GM21576 (cell line): ENCODE results near the gene EIF3C.
"Not testable (repeated sequence)": the region's sequence is repeated elsewhere in the genome, so short reads cannot be mapped to it uniquely, and the experiment has no call there.

ENCODE experiments used
- ATAC-seq: cut with Tn5 transposase; IDR thresholded peaks from one replicate; pipeline ENCODE4 v1.9.1; 2021; ENCODE audit warnings: mild to moderate bottlenecking, moderate library complexity; ENCODE audit not compliant: unreplicated experiment

The EIF3C gene, protein sequence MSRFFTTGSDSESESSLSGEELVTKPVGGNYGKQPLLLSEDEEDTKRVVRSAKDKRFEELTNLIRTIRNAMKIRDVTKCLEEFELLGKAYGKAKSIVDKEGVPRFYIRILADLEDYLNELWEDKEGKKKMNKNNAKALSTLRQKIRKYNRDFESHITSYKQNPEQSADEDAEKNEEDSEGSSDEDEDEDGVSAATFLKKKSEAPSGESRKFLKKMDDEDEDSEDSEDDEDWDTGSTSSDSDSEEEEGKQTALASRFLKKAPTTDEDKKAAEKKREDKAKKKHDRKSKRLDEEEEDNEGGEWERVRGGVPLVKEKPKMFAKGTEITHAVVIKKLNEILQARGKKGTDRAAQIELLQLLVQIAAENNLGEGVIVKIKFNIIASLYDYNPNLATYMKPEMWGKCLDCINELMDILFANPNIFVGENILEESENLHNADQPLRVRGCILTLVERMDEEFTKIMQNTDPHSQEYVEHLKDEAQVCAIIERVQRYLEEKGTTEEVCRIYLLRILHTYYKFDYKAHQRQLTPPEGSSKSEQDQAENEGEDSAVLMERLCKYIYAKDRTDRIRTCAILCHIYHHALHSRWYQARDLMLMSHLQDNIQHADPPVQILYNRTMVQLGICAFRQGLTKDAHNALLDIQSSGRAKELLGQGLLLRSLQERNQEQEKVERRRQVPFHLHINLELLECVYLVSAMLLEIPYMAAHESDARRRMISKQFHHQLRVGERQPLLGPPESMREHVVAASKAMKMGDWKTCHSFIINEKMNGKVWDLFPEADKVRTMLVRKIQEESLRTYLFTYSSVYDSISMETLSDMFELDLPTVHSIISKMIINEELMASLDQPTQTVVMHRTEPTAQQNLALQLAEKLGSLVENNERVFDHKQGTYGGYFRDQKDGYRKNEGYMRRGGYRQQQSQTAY

DNA sequence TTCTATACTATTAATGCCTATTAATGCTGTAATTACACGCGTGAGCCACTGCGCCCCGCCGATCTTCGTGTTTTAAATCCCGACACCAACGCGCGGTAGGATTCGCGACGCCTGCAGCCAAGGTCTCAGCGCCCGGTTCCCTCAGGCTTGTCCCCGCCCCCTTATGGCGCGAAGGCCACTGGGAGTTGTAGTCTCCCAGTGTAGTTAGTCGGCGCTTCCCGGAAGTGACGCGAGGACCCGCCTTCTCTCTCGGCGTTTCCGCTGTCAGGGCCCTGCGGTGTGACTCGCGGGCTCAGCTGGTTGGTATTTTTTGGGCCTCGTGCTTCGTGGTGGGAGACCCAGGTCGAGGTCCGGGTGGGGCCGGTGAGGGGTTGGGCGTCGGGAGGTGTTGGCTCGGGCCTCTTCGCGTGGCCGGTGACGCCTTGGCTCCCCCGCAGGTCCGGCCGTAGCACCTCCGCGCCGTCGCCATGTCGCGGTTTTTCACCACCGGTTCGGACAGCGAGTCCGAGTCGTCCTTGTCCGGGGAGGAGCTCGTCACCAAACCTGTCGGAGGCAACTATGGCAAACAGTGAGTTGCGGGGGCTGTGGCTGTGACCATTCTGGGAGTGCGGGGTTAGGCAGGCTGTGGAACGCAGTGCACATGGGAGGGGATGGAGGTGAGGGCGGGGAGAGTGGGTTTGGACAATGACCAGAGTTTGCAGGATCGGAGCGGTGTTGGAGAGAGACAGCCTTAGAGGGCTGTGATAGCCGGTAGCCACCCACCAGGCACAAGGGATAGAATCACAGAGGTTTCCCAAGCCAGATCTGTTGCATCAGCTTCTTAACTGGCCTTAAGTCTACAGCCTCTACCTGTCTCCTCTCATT lies at the start of gene EIF3C:
Gene EIF3C, plus strand, starts transcription at position 245 of the 864 bp plus-strand sequence. Its CDS starts 223 bp downstream, at position 468.
- ATAC-seq: peak; percentile 99

DNA sequence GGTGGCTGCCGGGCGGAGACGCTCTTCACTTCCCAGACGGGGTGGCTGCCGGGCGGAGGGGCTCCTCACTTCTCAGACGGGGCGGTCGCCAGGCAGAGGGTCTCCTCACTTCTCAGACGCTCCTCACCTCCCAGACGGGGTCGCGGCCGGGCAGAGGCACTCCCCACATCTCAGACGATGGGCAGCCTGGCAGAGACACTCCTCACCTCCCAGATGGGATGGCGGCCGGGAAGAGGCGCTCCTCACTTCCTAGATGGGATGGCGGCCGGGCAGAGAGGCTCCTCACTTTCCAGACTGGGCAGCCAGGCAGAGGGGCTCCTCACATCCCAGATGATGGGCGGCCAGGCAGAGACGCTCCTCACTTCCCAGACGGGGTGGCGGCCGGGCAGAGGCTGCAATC lies 45.0 kb upstream of the EIF3C start:
- not testable (repeated sequence) for ATAC-seq

DNA sequence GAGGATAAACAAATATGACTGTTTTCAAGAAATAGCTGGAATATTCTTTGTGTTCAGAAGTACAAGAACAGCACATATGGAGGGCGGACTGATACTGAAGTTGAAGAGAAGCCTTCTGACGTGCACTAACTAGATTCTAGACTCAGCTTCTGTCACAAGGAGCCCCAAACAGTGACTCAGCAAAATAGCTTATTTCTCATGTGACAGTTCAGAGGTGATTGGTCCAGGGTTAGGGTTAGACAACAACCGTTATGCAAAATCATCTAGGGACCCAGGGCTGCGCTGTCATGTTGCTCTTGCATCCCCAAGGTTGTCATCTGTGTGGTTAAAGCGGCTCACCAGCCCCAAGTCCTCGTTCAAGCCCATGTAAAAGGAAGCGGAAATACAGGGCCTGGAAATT lies 43.8 kb upstream of the EIF3C start:
- not testable (repeated sequence) for ATAC-seq

DNA sequence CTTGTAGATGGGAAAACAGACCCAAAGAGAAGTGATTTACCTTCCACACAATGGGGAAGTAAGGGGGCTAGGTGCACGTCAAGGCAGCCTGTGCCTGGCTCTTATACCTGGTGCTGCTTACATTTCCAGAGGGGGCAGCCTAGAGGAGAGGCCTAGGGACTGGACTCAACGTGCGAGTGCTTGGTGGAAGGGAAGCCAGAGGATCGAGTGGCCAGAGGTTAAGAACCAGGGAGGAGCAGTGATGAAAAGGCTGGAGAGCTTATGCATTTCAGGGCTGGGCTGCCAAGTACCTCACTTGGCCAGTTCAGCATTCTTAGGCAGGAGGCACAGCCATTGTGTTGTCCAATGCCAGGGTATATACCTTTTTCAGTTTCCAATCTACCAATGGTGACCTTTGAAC lies 43.1 kb upstream of the EIF3C start:
- ATAC-seq: not testable (repeated sequence)

DNA sequence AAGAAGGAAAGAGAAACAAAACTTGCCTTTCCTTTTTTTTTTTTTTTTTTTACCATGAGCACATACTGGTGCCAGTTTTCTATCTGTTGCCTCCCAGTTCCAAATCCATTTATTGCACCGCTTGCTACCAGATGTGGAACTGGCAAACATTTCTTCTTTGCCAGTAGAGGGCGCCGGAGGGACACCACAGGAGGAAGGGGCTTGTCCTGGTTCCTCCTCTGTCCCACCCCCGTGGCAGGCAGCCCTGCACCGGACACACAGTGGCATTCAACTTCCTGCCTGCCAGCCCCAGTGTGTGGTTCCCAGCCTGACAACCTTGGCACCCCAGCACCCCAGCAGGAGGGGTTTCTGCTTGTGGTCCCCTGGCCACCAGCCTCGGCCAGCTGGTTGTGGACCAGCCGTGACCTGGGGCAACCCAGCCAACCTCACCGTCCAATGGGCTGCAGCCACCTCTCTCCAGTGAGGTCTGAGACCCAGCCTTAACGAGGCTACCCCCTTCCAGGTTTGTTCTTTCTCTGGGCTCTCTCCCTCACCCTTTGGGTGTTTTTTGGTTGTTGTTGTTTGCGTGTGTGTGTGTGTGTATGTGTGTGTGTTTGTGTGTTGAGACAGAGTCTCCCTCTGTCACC lies 22.8 kb upstream of the EIF3C start:
- ATAC-seq: peak; percentile 47

DNA sequence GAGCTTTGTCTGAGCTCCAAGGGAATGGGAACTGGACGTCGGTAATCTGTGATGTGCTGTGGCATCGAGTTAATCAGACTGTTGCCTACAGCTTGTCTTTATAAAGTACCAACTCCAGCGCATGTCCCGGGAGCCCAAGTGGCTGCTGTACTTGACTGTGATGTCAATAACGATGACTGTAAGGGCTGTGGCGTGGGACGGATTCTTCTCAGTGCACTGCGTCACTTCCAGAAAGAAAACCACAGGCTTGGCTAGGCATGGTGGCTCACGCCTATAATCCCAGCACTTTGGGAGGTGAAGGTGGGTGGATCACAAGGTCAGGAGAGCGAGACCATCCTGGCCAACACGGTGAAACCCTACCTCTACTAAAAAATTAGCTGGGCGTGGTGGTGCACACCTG lies 21.8 kb upstream of the EIF3C start:
- not testable (repeated sequence) for ATAC-seq

DNA sequence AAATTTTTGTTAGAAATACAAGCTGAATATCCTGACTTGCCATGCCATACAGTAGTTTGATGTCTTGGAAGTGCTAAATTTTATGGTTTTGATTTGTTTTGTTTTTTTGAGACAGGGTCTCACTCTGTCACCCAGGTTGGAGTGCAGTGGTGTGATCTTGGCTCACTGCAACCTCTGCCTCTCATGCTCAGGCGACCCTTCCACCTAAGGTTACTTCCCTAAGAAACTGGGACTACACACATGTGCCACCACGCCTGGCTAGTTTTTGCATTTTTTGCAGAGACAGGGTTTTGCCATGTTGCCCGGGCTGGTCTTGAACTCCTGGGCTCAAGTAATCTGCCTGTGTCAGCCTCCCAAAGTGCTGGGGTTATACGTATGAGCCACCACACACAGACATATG lies 19.5 kb upstream of the EIF3C start:
- not testable (repeated sequence) for ATAC-seq

DNA sequence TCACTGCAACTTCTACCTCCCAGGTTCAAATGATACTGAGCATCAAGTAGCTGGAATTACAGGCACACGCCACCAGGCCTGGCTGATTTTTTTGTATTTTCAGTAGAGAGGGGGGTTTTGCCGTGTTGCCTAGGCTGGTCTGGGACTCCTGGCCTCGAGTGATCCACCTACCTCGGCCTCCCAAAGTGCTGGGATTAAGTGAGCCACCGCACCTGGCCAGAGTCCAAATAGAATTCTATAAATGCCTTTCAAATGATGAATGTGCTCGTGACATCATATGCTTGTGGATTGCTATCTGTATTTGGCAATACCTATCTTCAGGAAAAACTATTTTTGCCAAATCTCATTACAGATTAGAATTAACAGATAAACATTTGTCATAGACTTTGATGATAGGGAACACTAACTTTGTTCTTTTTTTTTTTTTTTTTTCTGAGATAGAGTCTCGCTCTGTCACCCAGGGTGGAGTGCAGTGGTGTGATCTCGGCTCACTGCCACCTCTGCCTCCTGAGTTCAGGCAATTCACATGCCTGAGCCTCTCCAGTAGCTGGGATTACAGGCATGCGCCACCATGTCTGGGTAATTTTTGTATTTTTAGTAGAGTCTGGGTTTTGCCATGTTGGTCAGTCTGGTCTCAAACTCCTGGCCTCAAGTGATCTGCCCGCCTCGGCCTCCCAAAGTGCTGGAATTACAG lies 17.9 kb upstream of the EIF3C start:
- not testable (repeated sequence) for ATAC-seq

DNA sequence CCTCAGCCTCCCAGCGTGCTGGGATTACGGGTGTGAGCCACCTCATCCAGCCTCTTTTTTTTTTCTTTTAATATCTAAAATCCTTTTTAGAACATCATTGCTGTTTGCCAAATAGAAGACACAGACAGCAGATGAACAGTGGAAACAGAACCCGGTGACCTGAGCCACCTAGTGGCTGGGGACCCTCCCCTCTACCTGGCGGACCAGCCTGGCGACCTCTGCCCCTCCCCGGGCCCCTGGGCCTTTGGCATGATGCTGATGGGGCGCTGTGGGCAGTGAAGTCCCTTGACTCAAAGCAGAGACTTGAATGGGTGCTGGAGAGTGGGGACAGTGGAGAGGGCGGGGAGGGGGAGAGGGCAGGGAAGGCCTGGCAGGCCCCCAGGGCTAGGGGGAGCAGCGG lies 11.5 kb upstream of the EIF3C start:
- ATAC-seq: not testable (repeated sequence)

DNA sequence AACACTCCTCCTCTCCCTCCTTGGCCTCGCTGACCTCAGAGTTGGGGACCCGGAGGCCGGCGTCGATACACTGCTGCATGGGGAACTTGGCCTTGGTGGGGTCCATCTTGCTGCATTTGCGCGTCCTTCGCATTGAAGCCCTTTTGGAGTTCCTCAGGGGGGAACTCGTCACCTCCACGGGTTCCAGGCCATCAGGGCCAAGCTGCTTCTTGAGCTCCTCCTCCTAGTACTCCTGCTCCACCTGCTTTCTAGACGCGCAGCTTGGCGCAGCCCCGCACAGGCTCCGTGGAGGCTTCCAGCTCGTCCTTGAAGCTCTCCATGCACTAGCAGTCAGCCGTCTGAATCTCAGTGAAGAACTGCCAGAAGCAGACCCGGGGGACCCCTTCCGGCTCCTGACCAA lies 10.9 kb upstream of the EIF3C start:
- not testable (repeated sequence) for ATAC-seq

DNA sequence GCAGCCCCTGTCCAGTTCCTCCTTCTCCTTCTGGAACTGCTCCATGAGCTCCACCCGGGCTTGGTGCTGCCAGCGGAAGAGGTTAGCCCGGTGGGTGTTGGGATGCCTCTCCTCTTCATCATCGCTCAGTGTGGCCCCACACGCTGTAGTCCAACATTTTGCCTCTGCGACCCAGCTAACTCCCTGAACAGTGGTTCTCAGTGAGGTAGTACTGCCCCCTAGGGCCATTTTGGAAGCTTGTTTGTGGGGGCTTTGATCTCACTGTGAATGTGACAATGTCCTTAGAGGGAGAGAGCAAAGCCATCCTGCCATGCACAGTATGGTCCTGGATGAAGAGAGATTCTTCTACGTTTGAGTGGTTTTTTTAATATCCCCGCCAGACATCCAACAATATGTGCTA lies 9.9 kb upstream of the EIF3C start:
- ATAC-seq: not testable (repeated sequence)

DNA sequence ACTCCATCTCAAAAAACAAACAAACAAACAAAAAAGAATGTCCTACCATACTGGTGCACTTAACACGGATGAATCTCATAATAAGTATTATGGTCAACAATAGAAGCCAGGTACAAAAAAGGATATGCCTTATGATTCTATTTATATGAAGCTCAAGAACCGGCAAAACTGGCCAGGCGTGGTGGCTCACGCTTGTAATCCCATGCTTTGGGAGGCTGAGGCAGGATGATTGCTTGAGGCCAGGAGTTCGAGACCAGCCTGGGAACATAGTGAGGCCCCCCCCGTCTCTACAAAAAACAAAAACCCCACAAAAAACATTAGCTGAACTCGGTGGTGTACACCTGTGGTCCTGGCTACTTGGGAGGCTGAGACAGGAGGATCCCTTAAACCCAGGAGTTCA lies 7.0 kb upstream of the EIF3C start:
- ATAC-seq: not testable (repeated sequence)

DNA sequence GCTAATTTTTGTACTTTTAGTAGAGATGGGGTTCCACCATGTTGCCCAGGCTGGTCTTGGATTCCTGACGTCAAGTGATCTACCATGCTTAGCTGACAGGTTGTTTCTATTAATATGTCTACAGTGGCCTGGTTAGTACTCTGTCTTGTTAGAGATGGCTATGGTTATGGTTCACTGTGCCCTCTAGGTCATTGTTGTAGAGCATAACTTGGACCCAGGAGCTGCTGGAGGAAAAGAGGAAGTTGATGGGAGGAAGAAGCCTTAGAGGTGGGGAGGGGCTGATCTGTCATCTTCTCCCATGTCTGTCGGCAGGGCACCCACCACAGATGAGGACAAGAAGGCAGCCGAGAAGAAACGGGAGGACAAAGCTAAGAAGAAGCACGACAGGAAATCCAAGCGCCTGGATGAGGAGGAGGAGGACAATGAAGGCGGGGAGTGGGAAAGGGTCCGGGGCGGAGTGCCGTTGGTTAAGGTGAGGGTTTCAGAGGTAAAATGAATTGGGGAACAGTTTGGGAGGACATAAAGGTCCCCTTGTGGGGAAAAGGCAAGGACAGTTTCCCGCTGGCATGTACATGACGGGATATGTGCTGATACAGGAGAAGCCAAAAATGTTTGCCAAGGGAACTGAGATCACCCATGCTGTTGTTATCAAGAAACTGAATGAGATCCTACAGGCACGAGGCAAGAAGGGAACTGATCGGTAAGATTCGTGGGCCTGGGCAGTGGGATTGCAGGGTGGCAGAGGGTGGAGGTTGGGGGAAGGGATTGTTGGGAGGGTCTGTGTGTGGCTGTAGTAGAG lies 11.8 kb downstream of the EIF3C start:
- not testable (repeated sequence) for ATAC-seq

DNA sequence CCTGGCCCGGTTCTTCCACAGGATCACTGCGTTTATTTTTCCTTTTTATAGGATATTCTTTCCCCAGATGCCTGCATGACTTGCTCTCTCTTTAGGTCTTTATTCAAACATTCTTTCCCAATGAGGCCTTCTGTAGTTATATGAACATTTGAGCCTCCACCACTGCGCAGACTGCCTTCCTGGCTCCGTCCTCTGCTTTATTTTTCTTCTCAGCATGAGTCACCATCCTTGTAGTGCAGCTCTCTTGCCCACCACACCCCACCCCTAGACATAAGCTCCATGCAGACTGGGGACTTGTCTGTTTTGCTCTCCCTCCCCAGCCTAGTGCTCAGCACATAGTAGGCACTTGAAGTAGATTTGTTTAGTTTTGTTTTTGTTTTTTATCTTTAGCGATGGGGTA lies 20.0 kb downstream of the EIF3C start:
- not testable (repeated sequence) for ATAC-seq

DNA sequence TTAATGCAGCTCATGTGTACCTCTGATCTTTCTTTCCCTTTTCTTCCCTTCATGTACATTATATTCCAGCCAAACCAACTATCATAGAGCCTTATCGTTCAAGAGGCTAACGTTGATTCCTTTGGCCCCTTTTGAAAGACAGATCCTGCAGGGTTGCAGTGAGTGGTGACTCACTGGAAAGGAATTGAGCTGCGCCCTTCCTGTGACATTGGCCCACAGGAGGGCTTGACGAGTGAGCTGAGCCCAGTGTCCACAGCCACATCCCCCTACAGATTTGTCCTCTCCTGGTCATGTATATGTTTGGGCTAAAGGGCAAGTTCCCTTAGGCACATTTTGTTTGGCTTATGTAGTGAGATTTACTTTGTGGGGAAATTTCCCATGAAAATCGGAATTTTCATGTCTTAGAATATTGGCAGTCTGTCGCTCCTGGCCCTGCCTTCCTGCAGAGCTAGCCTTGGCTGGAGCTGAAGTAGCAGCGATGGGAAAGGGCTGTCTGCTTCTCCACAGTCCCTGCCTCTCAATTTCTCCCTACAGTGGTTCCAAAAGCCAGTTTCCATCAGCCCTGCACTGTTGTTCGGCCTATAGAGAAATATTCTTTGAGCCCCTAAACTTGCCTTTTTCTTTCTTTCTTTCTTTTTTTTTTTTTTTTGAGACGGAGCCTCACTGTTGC lies 21.3 kb downstream of the EIF3C start:
- ATAC-seq: not testable (repeated sequence)

DNA sequence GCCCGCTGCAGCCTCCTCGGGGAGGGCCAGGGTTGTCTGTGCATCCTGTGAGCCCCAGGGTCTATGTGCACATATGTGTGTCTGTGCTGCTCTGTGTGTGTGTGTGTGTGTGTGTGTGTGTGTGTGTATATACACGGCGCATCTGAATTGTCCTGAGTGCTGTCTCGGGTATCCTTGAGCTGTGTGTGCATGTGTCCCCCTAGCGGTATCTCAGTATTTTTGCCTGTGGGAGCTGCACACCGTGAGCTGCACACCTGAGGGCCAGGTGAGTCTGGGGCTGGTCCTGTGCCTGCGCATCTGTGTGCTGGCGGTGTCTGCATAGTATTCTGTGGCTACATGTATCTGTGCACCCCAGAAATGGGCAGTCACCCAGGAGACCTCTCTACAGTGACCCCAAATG lies 28.5 kb downstream of the EIF3C start:
- ATAC-seq: not testable (repeated sequence)

DNA sequence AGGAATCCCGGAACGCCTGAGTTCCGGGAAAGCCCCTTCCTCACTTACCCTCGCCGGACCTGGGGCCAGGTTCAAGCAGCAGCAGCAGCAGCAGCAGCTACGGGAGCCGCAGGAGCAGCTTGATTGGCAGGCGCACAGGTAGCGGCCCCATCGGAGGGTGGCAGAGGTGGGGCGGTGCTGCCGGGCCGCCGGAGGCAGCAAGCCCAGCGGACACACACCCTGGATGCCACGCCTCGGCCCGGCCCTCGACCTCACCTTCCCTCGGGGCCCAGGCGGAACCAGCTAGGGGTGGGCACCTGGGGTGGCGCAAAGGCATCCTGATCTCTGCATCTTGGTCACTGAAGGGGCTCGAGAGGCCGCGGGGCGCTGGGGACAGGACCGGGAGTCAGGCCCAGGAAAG lies 29.4 kb downstream of the EIF3C start:
- ATAC-seq: not testable (repeated sequence)

DNA sequence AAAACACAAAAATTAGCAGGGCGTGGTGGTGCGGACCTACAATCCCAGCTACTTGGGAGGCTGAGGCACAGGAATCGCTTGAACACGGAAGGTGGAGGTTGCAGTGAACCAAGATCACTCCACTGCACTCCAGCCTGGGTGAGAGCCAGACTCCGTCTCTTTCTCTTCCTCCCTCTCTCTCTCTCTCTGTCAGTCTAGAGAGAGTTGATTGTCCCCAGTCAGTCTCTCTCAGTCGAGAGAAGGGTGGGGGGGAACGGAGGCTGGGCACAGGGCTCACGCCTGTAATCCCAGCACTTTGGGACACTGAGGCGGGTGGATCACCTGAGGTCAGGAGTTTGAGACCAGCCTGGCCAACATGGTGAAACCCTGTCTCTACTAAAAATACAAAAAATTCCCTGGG lies 30.0 kb downstream of the EIF3C start:
- not testable (repeated sequence) for ATAC-seq
